ENCODE data around the gene GLA.
A peak's percentile ranks its signal among the peaks of the same experiment; 100 is the strongest.

The GLA gene

DNA sequence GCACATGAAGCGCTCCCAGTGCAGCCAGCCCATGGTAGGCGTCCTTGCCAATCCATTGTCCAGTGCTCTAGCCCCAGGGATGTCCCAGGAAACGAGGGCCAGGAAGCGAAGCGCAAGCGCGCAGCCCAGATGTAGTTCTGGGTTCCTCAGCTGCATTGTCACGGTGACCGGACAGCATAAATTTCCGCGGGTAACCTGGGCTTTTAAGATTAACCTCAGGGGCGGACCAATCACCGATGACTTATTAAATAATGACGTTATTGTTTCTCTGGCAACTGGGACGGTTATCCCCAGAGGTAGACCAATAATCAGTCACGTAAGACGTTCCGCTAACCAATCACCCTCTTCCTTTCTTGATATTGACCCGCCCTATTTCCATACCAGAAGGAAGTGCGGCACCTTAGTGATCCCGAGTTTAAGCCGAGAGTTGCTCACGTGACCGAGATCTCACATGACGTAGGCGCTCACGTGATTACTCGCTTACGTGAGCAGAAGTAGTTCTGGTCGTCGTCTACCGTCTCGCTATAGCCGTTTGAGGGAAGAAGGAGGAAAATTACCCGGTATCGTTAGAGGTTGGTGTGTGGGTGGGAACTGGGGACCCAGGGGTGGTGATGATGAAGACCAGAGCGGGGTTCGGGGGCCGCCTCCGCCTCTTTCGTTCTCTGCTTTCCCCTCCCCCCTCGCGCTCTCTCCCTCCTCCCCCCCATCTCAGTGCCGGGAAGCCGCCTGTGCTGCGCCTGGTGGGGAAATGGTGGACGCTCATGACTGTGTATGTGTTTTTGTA is at the start of gene GLA, which contains the start of gene HNRNPH2:
GLA (minus strand) TSS at position 178 of the 784 bp plus-strand sequence; CDS start at position 156, 22 bp downstream.
HNRNPH2 (plus strand) TSS at position 475 of the 784 bp plus-strand sequence. CDS start 3,767 bp downstream, outside the sequence.
- DNase-seq: peak; percentile 93

DNA sequence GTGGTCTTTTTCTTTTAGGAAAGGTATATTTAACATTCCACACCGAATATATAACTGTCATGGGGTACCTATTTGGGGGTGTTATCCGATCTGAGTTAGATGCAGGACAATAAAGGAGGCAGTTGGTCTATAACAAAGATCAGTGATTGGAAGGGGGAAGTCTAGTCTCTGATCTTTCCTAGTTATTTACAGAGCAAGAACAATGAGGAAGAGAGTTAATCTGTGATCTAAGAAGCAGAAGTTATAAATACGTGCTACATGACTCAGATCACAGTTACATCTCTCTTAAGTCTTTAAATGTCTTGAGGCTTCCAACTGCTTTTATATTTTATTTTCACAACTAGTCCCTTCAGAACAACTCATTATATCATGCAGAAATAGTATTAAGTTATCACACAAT is 44.3 kb upstream of the GLA start:
- no peak for DNase-seq

DNA sequence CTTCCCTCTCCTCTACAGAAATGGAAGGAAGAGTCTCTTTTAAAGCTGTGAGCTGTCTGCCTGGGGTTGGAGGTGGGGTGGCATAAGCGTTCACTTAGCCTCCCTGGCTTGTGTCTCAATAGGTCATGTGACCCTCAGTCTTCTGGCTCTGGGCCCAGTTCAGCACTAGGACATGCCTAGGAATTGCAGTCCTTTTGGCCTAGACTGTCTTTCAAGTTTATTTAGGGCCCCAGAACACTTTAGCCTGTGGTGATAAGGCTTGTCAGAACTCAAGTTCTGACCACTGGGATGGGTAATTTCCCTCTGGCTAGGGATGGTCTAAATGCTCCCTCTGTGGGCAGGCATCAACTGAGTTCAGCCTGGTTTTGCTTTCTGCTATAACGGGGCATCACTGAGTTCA is 43.2 kb upstream of the GLA start:
- no peak for DNase-seq

DNA sequence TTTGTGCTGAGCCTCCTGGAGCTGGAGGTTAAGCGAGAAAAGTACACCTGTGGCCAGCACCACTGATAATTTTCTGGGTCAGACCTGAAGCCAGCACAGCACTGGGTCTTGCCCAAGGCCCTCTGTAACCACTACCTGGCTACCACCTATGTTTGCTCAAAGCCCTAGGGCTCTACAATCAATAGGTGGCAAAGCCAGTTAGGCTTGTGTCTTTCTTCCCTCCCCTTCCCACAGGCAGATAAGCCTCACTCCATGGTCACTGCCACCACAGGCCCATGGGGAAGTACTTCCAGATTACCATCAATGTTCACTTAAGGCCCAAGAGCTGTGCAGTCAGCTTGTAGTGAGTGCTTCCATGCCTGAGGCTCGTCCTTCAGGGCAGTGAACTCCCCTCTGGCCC is 42.4 kb upstream of the GLA start:
- no peak for DNase-seq

DNA sequence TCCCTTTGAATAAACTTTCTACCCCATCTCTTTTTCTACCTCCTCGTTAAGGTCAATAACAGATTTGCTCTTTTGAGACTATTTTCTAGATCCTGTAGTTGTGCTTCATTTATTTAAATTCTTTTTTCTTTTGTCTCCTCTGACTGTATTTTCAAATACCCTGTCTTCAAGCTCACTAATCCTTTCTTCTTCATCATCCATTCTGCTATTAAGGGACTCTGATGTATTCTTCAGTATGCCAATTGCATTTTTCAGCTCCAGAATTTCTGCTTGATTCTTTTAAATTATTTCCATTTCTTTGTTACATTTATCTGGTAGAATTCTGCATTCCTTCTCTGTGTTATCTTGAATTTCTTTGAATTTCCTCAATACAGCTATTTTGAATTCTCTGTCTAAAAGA is 41.6 kb upstream of the GLA start:
- no peak for DNase-seq

DNA sequence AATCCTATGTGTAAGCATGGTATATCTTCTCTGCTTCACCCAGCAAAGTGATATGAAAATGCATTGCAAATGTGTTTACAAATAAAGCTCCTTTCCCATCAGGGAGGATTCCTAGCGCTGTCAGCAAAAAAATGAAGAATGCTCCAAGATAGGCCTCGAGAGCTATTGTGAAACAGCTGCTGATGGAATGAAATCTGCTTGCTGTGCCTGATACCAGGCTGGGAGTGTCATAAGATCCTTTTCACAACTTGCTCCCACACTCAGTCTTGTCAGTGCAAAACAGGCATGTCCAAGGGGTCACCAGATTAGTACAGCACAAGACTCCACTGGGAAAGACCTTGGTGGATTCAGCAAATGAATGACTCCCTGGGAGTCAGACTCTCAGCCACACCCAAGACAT is 34.4 kb upstream of the GLA start:
- DNase-seq: no peak

DNA sequence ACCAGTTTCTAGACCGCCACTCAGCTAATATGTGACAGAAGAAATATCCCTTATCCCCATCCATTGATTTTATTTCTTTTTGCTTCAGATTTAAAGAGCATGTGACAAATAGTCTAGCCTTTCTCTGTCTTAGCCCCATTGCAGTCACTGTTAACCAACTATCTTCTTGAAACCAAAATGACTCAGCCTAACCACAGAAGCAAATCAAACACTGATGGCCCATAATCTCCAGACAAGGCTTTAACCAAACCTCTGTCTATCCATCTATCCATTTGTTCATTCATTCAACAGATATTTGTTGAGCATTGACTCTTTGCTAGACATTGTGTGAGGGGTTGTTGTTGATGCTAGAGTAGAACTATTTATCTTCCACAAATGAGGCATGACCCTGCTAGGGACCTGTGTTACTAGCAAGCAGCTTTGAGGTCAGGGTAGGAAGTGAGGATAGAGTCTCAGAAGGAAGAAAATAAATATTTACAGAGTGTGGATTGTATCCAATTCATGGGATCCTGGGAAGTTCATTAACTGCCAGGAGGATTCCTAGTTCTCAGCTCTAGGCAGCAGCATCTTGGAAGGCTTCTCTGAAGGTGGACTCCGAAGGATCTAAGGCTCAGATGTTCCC is 22.8 kb upstream of the GLA start:
- DNase-seq: no peak

DNA sequence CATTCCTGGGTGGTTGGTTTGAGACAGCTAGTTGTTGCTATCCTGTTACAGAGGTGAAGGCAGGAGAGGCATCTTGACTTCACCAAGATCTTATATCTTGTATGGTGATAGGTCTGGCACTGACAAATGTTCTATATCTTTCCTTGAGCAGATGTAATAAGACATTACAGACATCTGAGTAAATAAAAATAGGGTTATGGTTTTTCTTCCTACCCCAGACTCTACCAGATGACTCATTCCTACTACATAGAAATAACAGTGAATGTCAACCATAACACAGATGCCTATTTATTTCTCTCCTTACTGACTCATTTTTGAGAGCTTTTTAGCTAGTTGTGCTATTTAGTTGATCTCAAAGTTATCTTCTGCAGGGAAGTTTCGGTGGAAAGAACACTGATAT is 22.2 kb upstream of the GLA start:
- no peak for DNase-seq

DNA sequence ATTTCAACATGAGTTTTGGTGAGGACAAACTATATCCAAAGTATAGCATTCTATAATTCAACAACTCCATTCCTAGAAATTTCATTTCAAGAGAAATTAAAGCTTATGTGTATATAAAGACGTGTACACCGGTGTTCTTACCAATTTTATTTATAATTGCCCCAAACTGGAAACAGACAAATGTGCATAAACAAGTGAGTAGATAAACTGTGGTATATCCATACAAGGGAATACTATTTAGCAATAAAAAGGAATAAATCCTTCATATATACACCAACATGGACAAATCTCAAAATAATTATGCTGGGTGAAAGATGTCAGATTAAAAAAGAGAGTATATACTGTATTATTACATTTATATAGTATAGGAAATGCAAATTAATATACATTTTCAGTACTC is 20.2 kb upstream of the GLA start:
- DNase-seq: no peak

DNA sequence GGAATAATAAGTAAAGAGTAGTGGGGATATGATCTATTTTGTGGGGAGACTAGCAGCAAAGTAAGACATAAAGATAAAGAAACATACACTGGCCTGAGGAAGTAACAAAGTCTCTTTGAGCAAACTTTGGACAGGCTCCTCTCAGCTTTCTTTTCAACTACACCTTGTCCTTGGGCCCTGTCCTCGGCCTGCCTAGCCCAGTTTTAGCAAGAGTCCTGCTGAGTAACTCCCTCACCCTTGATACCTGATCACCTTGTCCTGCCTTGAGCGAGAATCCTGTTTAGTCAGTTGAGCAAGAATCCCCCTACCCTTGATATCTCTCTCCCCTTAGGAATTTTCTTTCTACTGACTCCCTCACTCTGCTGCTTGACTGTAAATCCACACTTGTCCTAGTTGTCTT is 11.8 kb upstream of the GLA start:
- no peak for DNase-seq

DNA sequence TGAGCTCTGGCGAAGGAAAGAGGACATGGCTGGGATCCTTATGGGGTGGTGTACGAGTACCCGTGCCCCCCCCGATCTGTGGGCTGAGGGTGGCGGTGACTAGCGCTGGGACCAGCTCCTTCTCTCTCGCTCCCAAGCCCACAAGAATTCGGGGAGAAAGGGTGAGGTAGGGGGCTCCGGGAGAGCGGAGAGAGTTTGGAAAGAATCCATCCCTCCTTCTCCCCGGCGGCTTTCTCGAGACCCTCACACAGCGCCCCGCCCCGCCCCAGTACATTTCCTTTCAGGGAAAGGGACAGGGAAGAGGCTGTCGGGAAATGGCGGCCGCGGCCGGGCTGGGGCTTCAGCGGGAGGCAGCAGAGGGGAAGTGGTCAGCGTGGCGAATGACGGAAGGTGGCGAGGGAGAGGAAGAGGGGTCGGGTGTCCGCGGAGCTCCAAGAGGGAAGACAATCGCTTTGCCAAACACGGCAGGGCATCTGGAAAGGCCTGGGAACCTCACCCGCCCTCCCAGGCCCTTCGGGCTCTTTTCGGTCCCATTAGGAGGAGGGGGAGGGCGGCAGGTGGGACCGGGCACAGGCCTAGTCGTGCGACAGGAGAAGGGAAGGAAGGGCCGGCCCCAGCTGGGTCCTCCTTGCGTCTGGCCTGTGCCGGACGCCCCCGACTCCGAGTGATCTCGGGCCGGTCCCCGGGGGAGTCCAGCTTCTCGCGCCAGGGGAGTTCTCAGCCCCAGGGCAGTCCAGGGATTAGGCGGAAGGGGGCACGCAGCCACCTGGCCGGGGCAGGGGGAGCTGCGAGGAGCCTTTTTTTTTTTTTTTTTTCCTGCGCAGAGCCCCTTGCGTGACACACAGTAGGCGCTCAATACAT is 10.5 kb upstream of the GLA start:
- DNase-seq: peak; percentile 79

DNA sequence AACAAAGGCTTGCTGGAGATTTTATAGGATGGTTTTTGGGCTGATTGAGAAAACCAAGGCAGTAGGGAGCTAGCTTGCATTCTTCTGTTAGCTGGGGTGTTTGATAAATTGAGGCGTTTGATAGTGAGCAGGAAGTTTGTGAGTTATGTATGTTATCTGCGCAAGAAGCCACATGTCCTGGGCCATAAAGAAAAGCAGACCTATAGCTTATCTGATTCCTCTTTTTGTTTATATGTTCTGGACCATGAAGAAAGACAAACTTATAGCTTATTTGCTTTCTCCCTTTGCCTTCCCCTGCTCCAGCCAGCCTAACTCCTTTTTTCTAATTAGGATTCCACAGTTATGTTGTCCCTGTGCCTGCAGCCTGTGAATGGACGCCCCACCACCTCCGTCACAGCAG is 9.5 kb upstream of the GLA start:
- DNase-seq: no peak

DNA sequence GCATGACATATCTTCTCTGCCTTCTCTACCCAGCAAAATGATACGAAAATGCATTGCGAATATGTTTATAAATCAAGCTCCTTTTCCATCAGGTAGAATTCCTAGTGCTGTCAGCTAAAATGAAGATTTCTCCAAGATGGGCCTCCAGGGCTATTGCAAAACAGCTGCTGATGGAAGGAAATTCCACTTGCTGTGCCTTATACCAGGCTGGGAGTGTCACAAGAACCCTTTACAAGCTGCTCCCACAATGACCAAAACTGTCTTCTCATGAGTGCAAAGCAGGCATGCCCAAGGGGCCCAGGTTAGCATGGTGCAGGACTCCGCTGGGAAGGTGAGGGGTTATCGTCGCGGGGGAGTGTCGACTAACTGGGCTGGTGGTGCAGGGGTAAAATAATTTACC is 9.0 kb upstream of the GLA start:
- DNase-seq: no peak

DNA sequence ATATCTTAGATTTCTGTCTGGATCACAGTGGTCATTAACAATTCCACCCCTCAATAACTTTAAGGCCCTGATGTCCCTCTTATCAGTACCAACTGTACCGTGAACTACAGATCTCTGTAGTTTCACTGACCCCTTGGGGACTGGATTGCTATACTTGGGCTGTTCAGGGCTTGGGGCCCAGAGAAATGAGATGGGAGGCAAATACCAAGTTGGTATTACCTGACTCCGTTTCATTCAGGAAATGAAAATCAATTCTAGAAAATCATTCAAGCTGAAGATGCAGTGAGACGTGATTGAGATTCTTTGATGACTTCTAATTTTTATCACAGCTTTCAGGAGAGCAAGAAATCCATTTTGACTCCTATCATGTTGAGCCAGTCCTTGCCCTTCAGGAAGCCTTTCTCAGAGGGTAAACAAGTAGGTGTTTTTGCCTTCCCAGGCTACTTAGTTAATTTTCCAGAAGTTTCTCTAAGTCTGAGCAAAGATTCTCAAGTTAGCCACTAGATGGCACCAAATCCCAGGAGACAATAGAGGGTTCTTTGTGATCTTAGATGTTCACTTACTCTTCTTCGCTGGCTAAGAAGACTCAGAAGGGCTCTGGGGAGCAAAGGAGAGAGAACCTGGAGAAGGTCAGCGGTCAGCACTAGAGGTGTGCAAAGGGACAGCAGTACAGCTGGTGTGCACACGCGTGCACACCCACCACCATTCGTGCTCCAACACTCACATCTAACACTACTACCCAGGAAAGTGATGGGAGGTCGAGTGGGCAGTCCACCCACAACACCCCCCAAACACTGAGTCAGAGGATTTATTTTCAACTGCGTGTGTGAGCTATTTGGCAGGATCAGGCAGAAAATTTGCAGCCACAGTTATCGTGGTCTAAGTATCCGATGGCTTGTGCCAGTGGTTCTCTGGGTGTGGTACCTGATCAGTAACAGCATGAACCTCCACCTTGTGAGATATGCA is 7.7 kb upstream of the GLA start:
- no peak for DNase-seq

DNA sequence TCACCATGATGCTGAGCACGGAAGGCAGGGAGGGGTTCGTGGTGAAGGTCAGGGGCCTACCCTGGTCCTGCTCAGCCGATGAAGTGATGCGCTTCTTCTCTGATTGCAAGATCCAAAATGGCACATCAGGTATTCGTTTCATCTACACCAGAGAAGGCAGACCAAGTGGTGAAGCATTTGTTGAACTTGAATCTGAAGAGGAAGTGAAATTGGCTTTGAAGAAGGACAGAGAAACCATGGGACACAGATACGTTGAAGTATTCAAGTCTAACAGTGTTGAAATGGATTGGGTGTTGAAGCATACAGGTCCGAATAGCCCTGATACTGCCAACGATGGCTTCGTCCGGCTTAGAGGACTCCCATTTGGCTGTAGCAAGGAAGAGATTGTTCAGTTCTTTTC is 4.3 kb upstream of the GLA start:
- no peak for DNase-seq

DNA sequence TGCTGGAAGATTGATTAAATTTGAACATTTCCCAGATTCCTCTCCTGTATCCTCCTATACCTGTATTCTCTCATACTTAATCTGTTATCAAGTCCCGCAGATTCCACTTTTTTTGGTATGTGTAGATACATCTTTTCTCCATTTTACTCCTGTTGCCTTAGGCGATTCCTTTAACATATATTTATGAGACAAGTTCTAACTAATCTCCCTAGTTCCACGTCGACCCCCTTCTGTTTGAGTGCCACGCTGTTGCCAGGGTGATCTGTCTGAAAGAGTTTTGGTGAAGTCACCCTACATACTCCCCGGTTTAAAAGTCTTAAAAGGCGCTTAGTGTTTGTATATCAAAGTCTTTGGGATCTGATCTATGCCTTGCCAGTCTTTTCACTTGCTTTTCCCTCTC is 2.7 kb upstream of the GLA start:
- DNase-seq: no peak

DNA sequence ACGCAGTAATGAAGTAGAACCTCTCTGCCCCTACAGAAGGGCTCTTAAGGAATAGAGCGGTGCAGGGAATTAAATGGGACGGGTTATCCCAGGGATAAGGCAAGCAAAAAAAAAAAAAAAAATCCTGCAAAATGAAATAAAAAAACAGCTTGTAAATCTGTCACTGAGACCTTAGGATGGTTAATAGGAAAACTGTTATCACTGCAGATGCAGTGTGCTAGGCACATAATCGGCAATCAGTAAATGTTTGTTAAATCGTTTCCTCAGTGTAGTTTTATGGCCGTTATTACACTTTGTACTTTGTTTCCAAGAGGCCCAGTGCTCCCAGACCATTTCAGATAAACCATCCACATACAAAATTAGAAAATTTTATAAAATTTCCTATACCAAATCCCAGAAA is 1.3 kb upstream of the GLA start:
- DNase-seq: no peak

DNA sequence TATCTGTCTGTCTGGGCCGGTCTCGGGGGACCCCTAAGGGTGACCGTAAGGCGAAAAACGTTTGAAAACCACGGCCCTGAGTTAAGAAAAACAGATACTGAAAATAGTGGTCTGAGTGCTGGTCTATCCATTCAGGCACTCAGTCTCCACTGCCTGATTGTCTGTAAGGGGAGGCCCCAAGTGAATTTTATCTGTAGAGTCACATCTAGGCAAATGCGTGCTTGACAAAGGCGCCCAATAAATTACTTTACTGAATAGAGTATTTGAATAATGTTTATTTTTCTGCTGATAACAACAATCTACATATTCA is 762 bp upstream of the GLA start:
- DNase-seq: no peak

DNA sequence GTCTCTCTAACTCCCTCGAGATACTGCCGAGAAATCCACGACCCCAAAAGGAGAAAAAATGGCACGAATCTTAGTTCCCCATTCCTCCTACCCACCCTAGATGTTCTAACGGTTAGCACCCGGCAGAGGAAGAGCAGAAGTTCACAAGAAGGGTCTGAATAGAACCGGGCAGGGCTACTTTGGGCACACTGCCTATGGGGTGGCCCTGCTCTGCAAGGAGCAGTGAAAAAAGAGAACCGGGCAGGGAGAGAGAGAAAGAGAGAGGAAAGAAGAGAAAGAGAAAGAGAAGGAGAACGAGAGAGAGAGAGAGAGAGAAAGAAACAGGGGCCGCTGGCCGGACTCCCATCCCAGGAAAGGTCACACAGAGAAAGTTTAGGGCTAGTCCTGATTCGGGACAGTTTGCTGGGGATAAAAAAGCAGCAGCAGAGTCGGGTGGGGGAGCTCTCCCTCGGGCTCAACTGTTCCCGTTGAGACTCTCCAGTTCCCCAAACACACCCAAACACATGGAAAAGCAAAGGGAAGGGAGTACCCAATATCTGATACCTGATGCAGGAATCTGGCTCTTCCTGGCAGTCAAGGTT is 468 bp downstream of the GLA start:
- DNase-seq: peak; percentile 20

DNA sequence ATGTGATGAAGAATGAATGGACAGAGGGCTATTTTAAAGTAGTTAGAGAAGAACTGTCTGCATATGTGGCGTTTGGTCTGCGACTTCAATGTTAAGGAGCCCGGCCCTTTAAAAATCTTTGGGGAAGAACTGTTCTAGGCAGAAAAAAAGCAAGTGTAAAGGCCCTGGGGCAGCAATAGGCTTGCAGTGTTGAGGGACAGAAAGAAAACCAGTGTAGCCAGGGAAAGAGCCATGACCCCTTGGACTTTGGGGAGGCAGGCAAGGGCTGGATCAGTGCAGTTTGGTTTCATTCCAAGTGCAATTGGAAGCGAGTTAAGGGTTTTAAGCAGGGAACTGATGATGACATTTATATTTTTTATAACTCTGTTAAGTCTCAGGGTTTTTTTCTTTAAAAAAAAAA is 7.9 kb downstream of the GLA start:
- no peak for DNase-seq

DNA sequence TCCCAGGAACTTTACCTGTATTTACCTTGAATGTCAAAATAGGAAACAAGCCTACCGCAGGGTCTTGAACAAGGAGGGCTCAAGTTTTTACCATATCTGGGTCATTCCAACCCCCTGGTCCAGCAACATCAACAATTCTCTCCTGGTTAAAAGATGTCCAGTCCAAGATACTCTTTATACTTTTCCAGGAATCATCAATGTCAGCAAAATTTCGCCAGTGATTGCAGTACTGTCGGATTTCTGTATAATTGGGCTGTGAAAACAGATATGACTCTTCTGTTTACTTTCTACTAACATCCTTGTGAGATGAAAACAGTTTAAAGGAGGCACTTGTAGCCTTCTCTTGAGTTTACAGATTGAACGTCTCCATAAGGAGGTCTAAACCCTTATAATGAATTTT is 9.0 kb downstream of the GLA start:
- no peak for DNase-seq

DNA sequence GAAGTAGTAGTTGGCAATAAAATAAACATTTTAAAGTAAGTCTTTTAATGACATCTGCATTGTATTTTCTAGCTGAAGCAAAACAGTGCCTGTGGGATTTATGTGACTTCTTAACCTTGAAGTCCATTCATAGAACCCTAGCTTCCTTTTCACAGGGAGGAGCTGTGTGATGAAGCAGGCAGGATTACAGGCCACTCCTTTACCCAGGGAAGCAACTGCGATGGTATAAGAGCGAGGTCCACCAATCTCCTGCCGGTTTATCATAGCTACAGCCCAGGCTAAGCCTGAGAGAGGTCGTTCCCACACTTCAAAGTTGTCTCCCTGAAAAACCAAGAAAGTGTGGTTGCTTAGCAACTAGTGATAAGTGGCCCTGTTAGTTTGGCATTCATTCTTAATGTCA is 9.9 kb downstream of the GLA start:
- no peak for DNase-seq

Measured in right hindlimb (tissue), 1 donor.